Natural killer cell treated with Interleukin-12 subunit alpha and Interleukin-12 subunit beta and Interleukin-15 and Interleukin-18, amount 100 ng/mL, for 72 hours (primary cell): ENCODE results near the gene HDHD5. TPM values are rescaled to one million over a fixed set of nuclear protein-coding genes. Genes with fewer than 3 reads are reported as not detected.

Experiments
- total RNA-seq, 2 donors: library from RNA; stranded (reverse); gene quantifications; one replicate each; pipeline ENCODE4 v1.2.3, GENCODE V29; 2022

HDHD5 gene
- total RNA-seq, 2 donors from 2014 or later: 29.6 to 32.7 TPM

Other genes starting within 250 kb of the HDHD5 start
- gene GAB4, start 151.1 kb downstream of the HDHD5 start, total RNA-seq: not detected
- gene IL17RA, start 74.3 kb downstream of the HDHD5 start, total RNA-seq: 10 to 100 TPM; 26.5 to 70.5 TPM
- gene TMEM121B, start 37.9 kb downstream of the HDHD5 start, total RNA-seq: under 1 TPM; 0.14 to 0.31 TPM
- gene ADA2, start 60.2 kb upstream of the HDHD5 start, total RNA-seq: 10 to 100 TPM; 18.0 to 18.9 TPM
- gene CECR2, start 210.2 kb upstream of the HDHD5 start, total RNA-seq: not detected